ENCODE measurements around the gene PAF1.
A peak's percentile ranks its signal among the peaks of the same experiment; 100 is the strongest.
"Not testable (repeated sequence)": the region's sequence is repeated elsewhere in the genome, so short reads cannot be mapped to it uniquely, and the experiment has no call there.

PAF1 gene

DNA sequence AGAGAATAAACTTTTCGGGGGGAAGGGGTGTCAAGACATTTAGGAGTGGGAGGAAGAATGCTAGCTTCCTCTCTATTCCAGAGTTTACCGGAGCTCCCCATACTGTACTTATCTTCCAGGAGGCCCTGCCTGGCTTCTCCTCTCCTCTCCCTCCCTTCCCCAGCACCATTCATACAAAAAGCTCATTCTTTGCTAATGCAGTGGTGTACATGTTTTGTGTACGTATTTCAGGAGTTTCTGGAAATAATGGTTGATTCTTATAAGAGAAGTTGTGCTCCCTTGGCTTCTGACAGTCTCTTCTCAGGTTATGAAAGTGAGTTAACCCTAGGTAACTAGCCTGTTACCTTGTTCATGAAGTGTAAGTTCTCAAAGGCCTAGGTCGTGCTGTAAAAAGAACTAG is 41.6 kb downstream of the PAF1 start:
- DNase-seq: no peak

DNA sequence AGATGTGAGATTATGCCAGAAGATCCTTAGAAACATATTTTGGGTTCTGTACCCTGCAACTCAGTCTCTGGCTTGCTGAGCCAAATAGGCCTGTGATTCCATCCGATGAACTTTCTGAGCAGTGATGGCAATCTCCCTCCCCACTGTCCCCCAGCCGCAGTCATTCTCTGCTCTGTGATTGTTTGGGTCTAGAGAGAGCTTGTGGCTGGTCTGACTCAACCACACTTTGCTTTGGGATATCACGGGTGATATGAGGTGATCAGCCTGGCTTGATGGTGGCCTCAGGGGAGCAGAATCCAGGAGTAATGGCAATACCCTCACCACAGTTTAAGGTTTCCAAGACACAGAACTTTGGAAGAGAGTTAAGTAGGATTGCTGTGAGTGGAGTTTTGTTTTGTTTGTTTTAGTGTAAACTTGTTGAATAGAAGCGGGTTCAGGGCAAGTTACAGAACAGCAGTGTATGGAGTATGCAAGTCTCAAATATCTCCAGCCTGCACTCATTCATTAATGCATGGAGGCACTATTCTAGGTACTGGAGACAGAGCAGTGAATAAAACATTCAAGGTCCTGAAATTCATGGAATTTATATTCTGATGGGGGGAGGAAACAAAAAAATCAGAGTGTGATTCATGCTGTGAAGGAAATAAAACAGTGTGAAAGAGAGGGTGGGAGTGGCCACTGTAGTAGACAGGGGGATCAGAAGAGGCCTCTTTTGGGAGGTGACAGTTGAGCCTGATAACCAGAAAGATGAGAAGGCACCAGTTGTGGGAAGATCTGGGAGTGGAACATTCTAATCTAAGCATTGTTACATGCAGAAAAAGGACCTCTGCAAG is 43.4 kb downstream of the PAF1 start:
- DNase-seq: no peak

DNA sequence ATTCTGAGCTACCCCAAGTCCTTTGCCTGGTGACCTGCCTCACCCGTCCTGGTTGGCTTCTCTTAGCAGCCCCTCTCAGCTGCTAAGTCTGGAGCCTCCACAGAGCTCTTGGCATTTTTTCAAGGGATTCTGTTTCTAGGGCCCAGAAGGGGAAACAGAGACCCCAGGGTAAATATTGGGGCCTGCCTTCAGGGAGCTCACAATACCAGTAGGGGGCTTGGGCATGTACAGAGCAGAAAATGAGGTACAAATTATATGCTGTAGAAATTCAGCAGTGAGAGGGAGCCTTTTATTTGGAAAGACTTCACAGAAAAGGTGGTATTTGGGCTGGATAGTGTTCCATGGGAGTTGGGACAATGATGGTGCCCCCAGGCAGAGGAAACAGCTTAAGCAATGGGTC is 45.0 kb downstream of the PAF1 start:
- DNase-seq: no peak

DNA sequence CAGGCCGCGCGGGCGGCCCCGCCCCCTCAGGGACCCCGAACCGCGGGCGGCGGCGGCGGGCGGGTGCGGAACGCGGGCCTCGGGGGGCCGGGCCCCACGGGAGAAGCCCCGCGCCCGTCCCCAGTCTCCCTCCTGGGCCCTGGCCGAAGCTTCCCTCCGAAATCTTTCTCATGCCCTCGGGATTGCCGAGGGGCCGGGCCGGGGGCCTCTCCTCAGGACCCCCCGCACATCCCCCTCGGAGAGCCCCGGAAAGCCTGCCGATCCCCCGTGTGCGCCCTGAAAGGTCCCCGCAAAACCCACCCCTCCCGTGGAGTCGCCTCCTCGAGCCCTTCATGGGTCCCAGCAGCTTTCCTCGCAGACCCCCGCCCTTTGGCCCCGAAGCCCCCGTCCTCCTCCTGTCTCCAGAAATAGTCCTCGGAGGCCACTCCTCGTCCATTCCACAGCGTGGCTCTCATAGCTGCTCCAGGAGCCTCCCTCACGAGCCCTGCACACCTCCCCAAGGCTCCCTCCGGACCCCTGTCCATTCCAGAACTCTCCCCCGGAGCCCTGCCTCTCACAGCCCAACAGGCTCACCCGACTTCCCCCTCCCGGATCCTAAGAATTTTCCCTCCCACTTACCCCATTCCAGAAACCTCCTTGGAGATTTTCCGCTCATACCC is 48.1 kb downstream of the PAF1 start:
- no peak for DNase-seq

DNA sequence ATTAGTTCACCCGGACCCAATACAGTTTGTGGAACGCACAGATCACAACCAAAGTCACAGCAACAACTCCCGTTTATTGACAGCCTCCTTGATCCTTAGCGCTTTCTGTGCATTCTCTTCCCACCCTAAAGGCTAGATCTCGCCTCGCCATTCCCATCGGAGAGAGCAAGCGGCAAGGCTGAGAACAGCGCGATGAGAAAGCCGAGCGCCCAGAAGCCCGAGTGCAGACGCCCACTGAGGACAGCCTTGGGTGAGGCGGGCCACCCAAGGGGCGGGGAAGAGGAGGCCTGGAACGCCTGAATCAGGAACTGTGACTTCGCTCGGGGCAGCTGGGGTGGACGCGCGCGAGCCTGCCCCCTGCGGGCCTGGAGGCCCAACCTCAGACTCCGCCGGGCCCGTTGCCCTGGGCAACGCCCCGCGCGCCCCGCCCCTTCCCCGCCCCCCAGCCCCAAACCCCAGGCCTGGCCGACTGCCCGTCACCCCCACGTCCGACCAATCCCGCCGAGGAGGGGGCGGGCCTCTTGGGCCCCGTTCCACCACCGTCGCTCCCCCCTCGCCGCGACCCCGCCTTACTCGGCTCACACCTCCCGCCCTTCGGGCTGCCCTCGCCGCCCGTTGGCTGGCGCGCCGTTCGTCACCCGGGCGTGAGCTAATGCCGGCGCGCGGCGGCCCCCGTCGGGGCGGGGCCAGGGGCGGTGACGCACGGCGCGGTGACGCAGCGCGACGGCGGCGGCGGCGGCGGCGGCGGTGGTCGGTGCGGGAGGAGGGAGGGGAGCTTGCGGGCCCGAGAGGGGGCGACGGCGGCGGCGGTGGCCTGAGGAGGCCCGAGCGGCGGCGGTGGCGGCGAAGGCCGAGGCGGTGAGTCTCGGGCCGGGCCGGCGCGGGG is 48.9 kb downstream of the PAF1 start, which contains the start of gene SAMD4B:
Gene SAMD4B, plus strand, starts transcription at position 703 of the 886 bp plus-strand sequence. CDS start 14,473 bp downstream, outside the sequence.
- DNase-seq: peak; percentile 98

DNA sequence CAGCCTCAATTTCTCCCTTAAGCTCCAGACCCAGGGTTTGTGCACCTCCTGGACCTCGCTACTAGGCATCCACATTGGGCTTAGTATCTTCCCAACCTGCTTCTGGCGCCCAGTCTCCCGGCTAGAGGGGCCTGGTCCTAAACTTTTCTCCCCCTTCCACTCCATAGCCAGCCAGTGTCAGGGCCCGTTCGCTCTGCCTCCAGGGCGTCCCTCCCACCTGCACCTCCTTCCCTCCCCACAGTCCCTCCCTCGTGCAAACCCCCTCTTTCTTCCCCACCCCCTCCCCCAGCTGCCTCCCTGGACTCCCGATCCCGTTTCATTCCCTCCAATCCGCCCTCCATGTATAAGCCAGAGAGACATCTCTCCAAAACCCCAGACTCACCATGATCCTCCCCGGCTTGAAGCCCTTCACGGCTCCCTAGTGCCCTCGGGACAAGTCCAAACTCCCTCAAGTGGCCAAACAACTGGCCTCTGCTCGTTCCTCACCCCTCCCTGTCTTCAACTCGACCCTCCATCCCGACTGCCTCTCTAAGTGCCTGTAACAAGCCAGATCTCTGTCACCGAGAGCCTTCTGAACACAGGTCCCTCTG is 49.7 kb downstream of the PAF1 start:
- DNase-seq: no peak

DNA sequence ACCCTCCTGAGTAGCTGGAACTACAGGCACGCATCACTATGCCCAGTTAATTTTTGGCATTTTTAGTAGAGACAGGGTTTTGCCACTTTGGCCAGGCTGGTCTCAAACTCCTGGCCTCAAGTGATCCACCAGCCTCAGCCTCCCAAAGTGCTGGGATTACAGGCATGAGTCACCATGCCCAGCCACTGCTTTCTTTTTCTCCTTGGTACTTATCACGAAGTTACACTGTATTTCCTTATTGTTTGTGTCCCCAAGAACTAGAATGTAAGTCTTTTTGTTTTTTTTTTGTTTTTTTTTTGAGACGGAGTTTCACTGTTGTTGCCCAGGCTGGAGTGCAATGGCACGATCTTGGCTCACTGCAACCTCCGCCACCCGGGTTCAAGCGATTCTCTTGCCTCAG is 50.8 kb downstream of the PAF1 start:
- DNase-seq: not testable (repeated sequence)

DNA sequence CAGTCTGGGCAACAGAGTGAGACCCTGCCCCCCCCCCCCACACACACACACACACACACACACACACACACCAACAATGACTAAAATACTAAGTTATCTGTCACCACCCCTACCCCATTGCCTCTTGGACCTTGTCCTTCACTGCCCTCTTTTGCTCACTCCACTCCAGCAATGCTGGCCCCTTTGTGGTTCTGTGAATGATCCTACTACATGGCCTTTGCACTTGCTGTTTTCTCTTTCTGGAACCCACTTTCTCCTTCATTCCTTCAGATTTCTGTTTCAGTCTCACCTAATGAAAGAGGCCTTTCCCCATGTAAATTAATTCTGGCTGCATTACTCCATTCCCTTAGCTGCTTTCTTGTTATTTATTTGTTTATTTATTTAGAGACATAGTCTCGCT is 51.2 kb downstream of the PAF1 start:
- DNase-seq: no peak

DNA sequence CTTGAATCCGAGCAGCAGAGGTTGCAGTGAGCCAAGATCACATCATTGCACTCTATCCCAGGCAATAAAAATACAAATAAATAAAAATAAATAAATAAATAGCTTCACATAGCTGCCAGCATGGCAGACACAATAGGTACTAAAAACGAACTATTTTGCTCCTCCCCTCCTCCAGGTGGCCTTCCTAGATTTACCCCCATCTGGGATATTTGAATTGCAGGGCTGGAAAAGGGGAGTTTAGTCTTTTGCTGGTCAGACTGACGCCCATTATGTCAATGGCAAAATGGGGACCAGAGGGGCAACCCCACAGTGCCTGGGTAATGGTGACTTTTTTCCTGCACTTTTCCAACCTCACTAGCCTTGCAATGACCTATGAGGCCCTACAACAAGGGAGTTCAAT is 54.4 kb downstream of the PAF1 start:
- no peak for DNase-seq
